HG03457 (cell line): ENCODE data around the gene TNFRSF8.

Source experiments
- ATAC-seq: cut with Tn5 transposase; IDR thresholded peaks from one replicate; pipeline ENCODE4 v1.9.1; 2021; ENCODE audit warnings: moderate number of reproducible peaks; ENCODE audit not compliant: unreplicated experiment

TNFRSF8 gene

DNA sequence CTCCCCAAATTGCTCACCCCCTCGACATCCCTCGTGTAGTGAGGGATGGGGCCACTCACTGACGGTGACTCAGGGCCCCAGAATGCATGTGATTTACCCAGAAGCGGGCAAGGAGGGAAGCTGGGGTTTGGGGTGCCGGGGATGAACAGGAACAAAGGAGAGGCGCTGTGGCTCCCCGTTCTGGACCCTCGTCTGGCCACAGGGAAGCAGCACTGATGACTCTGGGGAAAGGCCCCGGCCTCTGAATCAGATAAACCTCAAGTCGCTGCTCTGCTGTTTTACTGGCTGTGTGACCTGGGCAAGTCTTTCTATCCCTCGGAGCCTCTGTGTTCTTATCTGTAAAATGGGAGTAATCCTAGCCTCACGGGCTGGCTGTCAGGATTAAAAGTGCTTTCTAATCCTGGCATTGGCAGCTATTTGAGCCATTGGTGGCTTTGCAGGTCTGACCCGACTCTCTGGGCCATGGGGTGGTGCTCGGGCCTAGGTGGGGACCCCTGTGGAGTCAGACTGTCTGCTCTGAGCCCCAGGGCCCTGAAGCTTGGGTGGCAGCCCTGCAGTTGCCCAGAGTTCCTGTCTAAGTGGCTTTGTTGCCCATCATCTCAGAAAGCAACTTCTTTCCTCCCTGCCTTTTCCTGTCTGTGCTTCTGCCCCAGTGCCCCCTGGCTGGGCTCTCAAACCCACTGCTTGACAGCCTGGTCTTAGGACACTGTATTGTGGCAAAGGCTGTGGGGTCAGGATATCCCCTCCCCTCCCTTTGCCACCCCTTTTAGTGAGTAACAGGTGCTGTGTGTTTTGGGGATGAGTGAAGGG lies 109.1 kb downstream of the TNFRSF8 start:
- no peak for ATAC-seq

DNA sequence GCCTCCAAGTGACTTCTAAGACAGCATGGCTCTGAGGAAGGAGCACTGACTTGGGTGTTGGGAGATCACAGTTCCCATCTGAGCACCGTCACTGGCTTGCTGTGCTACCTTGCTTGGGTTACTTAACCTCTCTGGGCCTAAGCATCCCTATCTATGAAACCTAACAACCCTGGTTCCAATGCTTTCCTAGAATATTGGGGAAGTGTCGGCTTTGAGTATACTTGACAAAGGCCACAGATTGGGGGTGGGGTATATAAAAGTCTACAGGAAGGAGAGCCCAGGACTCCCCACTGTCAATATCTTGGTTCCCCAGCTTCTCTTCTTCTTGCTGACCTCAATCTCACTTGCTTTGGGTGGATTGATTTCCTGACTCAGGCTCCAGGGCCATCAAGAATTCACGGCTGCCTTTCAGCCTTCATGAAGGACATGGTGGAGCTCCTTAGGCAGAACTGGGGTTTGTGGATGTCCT lies 110.0 kb downstream of the TNFRSF8 start:
- no peak for ATAC-seq

DNA sequence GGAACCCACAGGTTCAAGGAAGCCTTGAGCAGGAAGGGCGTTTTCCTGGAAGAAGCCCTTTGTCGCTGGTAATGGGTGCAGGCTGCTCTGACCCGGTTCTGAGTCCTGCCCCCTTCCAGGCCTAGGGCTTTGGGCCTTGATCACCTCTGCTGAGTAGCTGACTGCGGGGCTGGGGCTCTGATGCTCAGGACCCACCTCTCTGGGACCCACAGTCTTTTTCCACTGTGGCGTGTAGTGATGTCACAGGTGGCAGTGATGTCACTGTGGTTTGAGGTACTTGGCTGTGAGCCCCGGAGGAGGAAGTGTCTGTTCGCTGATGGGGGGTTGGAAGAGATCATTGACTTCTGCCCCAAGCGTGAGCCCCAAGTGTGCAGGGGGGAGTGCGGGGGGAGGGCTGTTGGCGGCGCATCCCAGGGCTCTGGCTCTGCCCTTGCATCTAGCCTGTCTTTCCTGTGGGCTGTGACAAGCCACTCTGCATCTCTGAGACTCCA lies 110.6 kb downstream of the TNFRSF8 start:
- ATAC-seq, result no peak

DNA sequence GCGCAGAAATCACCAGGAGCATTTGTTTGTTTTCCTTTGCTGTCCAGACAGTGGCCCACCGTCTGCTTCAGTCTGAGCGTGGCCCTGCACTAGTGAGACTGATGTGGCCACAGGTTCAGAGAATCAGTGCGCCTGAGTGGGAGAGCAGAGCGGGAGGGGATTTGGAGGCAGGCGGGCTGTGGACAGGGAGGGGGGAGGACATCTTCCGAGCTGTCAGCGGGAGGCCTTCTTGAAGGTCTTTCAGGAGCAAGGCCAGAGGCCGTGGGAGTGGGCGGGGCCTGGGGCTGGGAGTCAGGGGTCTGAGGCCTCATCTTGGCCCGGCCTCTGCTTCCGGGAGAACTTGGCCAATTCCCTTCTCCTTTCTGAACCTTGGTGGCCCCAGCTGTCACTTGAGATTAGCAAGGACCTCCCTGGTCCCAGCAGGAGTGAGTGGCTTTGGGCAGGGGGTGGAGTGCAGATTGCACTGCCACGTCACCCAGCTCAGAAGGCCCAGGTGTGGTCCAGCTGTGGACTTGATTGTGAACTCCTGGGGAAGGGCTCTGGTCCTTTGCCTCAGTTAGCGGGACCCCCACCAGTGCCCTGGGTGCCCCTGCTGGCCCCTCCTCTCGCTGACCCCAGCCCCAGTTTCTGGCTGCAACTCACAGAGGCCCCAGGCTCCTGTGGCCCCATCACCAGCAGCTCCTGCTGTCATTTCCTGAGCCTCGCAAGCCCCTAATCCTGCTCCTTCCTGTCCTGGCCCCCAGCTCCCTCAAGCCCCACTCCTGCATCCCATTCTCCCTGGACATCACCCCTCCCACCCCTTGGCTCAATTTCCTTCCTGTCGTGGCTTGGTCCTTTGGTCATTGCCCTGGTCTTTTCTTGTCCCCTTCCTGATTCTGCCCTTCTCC lies 112.1 kb downstream of the TNFRSF8 start:
- ATAC-seq, result no peak

DNA sequence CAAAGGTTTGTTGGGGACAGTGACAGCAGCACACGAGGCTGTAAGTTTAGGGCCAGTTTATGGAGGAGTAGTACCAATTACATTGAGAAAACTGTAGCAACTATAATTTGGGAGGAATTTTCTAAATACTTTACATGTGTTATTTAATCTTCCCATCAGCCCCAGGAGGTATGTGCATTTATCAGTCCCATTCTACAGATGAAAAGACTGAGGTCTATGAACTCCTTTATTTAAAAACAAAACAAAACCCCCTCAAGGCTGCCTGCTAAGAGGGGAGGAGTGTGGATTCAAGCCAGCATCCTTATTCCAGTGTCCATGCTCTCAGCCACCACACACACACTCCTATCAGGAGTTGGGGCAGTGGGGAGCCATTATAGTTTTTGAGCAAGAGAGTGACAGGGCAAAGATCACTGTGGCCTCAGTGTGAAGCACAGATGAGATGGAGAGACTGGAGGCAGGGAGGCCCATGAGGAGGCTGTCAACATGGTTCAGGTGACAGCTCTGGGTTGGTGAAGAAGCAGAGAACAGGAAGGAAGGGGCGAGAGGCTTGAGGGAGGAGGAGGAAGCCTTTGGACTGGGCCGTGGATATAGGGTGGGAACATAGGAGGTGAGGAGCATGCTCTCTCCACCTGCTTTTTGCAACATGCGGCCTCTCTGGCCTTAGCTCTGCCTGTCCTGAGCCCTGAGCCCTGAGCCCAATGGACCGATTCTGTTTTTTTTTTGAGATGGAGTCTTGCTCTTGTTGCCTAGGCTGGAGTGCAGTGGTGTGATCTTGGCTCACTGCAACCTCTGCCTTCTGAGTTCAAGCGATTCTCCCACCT lies 113.4 kb downstream of the TNFRSF8 start:
- ATAC-seq, result no peak

DNA sequence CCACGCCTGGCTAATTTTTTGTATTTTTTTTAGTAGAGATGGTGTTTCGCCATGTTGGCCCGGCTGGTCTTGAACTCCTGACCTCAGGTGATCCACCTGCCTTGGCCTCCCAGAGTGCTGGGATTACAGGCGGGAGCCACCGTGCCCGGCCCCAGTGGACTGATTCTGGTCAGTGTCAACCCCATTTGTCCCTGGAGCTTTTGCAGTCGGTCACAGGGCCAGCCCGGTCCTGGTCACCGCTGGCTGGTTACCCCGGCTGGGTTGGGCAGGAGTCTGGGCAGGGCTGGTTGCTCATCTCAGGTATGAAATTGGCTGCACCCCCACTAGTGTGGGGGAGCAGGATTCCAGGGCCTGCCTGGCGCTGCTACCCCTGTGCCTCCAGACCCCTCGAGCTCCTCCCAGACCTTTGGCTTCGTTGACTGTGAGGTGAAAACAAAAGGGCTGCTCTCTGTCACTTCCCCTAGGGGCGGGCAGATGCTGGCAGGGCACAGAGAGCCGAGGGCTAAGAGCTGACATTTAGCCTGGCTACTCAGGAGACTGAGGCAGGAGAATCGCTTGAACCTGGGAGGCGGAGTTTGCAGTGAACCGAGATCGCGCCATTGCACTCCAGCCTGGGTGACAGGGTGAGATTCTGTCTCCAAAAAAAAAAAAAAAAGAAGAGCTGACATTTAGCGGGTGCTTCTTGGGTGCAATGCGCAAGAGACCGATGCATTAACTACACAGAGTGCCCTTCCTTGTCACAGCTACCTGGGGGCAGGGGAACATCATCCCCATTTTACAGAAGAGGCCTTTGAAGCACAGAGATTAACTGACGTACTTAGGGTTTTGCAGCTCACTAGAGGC lies 114.3 kb downstream of the TNFRSF8 start:
- no peak for ATAC-seq

DNA sequence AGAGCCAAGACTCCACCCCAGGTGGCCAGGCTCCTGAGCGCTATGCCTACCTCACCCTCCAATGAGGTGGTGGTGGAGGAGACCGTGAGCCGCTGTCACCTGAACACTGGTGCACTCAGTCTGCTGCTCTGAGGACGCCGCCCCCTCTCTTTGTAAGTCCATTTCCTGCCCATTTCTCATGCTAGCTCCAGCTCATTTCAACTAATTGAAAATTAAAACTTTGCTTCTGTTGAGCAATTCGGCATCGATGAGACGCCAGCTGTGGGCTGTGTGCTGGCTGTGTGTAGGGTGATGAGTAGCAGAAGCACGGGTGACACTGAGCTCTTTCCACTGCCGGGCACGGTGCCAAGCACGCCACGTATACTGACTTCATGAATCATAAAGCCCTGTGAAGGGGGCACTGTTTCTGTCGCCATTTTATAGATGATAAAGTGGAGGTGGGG lies 114.9 kb downstream of the TNFRSF8 start:
- no peak for ATAC-seq

DNA sequence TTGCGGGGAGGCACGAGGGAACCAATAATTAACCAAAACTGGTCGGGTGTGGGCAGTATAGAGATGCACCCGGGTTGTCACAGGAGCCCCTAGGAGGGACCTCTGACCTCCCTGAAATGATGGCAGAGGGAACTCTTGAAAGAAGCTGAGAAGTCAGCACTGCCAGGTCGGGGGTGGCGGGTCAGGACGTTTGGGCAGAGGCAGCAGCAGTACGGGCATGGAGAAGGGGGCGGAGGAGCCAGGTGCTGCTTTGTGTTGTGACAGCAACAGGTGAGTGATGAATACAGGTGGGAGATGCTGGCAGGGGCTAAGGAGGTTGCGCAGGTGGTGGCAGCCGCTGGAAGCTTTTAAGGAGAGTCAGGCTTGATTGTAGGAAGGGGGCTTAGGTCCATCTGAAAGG lies 115.4 kb downstream of the TNFRSF8 start:
- ATAC-seq, result no peak

DNA sequence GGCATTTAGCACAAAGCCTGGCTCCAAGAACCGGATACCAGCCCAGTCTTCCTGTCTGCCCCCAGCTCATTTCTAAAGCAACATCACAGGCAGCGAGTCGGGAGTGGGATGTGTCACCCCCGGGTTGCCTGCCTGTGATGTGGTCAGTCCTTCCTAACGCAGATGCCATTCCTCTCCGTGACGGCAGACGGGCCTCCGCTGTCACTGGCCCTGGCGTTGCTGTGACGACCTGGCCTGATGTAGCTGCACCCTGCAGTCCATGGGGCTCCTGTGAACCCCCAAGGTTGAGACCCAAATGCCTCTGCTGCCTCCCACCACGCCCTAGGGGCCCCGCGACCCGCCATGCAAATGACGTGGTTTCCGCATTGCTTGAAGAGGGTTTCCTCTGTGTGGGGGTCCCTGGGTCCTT lies 116.0 kb downstream of the TNFRSF8 start:
- ATAC-seq, result no peak

DNA sequence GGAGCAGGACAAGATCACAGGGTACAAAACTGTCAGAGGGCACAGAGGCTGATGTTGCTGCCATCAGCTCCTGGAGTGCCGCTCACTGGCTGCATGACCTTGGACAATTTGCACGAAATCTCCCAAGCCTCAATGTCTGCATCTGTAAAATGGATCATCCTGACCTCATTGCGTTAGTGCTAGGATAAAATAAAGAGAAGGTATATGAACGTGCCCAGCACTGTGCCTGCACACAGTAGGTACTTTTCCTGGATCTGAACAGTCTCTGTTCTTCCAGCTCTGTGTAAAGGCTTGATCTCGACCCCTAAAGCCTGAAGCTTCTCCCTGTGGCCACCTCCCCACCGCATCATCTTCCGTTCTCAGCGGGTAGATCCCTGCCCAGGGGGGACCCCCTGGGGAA lies 116.6 kb downstream of the TNFRSF8 start:
- no peak for ATAC-seq

DNA sequence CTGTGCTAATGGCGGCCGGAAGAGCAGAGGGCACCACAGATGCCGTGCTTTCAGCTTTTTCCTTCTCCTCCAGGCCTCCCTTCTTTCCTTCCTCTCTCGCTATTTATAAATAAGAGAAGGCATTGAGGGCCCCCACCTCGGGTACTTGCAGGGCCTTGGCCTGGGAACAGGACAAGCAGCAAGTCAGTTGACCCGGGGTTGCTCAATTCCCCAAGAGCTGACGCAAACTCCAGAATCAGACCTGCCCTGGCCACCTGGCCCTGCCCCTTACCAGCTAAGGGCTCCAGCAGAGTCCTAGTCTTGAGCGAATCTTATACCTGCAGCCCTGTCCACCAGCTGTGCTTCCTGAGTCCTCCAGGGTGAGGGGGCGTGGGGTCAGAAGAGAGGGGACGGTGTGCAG lies 117.2 kb downstream of the TNFRSF8 start:
- ATAC-seq, result no peak

DNA sequence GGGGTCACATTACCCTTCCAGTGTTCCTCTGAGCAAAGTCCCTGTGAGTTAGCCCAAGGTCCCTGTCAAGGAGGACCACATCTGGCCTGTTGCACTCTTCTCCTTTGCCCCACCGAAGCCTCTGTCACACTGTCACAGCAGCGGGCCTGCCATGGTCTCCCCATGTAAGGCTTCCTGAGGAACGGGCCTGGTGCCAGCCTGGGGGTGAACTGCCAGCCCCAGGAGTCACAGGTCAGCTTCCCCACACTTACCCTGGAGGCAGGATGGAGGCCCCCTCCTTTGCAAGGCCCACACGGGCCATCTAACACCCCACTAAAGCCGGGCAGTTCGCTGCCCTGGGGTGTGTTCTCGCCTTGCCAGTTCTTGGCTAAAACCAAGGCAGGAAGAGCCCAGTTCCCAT lies 117.8 kb downstream of the TNFRSF8 start:
- ATAC-seq, result no peak

DNA sequence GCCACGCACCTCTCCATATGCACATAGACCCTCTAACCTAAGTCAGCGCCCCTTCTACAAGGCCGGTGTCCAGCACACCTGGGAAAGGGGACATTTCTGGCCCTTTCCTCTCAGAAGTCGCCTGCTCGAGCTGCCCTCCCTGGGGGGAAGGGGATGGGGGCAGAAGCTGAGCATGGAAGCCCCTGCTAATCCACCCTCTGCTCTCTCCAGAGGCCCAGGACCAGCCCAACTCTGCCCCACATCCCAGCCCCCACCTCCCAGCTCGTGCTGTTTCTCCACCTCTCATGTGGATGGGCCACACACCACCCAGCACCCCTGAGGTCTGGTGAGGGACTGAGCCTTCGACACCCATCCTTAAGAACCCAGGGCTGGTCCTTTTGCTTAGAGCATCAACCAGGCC lies 118.5 kb downstream of the TNFRSF8 start:
- no peak for ATAC-seq

DNA sequence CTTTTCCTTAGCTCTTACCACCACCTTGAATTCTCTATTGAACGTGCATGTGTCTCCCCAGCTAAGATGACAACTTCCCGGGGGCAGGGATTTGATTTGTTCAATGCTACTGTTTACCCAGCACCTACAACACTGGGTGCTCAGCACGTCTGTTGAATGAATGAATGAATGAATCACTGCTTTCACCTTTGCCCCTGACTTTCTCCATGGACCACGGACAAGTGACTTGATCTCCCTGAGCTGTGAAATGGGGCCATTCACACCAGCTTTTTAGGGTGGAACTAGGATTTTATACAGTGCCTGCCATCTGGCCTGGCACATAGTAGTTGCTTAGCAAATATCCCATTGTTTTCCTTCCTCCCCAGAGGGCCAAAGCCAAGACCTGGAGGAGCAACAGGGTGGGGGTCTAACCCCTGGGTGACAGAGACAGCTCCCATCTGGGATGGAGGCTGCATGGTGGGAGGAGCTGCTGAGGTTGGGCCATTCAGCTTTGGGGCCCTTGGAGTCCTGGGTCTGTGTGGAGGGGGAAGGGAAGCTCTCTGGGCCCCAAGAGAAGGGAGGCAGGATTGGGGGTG lies 119.4 kb downstream of the TNFRSF8 start:
- no peak for ATAC-seq

DNA sequence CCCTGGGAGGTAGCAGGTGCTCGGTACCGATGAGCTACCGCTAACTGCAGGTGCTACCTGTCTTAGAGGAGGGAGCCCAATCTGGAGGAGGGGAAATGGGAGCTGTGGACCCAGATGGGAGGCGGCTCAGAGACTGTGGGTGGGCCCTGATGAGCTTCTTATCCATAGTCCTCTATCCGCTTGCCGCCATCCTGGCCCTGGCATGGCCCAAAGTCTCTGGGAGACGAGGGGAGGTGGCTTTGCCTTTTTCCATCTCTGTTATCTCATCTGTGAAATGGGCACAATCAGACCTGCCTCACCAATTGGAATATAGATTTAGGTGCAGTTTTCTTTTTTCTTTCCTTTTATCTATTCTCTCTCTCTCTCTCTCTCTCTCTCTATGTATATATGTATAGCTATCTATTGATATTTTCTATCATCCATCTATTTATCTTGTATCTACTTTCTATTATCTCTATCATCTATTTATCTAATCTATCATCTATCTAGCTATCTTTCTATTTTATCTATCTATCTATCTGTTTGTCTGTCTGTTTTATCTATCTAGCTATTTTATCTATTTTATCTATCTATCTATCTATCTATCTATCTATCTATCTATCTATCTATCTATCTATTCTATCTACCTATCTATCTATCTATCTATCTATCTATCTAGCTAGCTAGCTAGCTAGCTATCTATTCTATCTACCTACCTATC lies 120.1 kb downstream of the TNFRSF8 start:
- ATAC-seq, result no peak

DNA sequence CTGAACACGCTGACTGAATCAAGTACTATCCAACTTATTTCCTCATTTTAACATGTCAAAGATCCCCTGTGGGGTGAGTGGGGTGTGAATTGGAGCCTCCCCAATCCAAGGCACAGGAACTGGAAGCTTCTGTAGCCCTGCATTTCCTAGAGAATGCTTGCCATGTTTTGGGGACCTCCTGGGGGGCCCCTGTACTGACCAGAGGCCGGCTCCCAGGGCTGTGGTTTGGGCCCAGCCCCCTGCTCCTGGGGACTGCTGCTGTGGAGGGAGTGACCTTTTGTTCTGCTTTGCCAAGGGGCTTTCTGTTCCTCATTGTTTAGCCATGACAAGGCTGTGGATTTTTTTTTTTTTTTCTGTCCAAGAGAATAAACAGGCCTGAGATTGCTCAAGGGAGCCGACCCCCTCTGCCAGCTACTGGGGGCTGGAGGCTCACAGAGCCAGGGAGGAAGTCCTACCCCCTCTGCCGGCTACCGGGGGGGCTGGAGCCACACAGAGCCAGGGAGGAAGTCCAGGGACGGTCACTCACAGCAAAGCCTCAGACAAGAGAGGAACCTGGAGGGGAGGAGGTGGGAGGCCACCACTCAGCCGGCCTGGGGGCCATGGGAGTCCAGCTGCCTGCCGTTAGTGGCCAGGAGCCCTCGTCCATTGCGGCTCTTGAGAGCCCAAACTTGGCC lies 121.0 kb downstream of the TNFRSF8 start:
- ATAC-seq, result no peak

DNA sequence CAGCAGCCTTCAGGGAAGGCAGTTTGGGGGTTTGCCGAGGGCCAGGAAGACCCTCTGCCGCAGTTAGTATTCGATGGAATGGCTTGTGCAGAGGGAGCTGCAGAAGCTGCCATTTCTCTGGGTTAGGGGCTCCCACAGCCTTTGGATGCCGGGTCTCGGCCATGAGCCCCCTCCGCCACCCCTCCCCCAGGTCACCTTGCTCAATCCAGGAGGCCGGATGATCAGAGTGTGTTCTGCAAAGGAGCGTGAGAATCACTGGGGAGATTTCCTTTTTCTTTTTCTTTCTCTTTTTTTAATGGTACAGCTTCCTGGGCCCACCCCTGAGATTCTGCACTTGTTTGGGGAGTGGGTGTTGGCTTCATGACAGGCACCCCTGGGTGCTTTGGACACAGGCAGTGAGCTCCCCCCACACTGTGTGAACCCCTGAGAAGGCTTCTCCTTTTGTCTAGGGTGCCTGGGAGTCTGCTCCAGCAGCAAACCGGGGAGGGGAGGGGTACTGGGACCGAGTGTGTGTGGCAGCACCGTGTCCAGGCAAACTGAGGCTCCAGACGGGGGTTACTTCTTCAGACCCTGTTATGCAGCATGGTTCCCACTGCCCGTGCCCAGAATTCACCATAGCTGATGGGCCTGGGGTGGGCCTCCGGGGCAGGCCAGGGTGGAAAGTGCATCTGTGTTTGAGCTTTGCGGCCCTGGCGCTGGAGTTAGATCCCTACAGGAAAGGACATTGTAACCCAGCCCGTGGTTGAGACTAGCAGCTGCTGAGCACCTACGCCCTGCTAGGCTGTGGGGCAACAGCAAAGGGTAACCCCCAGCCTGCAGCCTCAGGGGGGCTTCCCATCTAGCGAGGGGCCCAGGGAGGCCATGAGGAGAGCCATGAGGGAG lies 122.2 kb downstream of the TNFRSF8 start:
- ATAC-seq, result no peak
